ENCODE measurements around the gene EHD1. TPM values are rescaled to one million over a fixed set of nuclear protein-coding genes. Genes with fewer than 3 reads are reported as not detected.

Gene EHD1
- total and polyA plus RNA-seq, 2 of the 4 experiments (the other 2 are of a cell fraction) = 107 to 209 TPM

- dilution Hi-C loops (cut with HindIII; ENCODE audit: low sequenced_read_pairs, unreplicated experiment) (no loop called here), in situ Hi-C loops (cut with MboI; ENCODE audit: low sequenced_read_pairs) (no loop called here), intact Hi-C loops (cut with micrococcal nuclease) (no loop called here)
- peak overlapping the region; percentile 21 for H2BK5ac ChIP-seq (ENCODE audit: low read depth, low read length, poor library complexity, severe bottlenecking)
- H2AK5ac ChIP-seq (ENCODE audit: low read depth, low read length) = 0 out of 2 replicates have a peak overlapping the region, but pooled peaks have one; percentile 60
- no peak overlapping the region for H3K18ac ChIP-seq (ENCODE audit: low read depth, low read length)
- peaks cover 30% of the 10 kb centered on the region for H3K4me1 ChIP-seq (ENCODE audit: control insufficient read depth, insufficient read depth, low read length)
- H2BK120ac ChIP-seq (ENCODE audit: low read depth, low read length) = 0 out of 2 replicates have a peak overlapping the region, but pooled peaks have one; percentile 1
- no peaks in the 10 kb centered on the region for H3K27me3 ChIP-seq (ENCODE audit: control insufficient read depth, insufficient read depth, low read length)
- no peak overlapping the region for H3K4ac ChIP-seq (ENCODE audit: low read depth, low read length)
- H3K9me3 ChIP-seq (ENCODE audit: control insufficient read depth, insufficient read depth, low read length) = no peaks in the 10 kb centered on the region
- no peak overlapping the region for H3K4me2 ChIP-seq (ENCODE audit: low read depth, low read length)
- 51% methylated on average over 4 of the region's 13 CpGs; no CpG with 5 or more reads in 1 of the 2 experiments for WGBS, 2 experiments (ENCODE audit: extremely low coverage in 2 of 2, insufficient read length in 1 of 2)
- ATAC-seq (ENCODE audit: low read depth) (peak; percentile 15; the same call in 1 of the 2 replicates), DNase-seq (no peak)
- no TSS peak for BruUV-seq (replicated peaks)
- peaks cover 22% of the 10 kb centered on the region for H3K36me3 ChIP-seq (ENCODE audit: control insufficient read depth, insufficient read depth, low read length)
- H3K27ac ChIP-seq (ENCODE audit: insufficient read depth, low read length) = peak overlapping the region; percentile 6
- CTCF ChIA-PET = interaction anchor here (1.1 to 1.4 kb wide), 3 partner anchors 24 to 60 kb away, joined by 3 read pairs; no protein-coding TSS in a partner anchor
- peaks cover 16 to 66% of the 10 kb centered on the region in 2 experiments; a peak in 3 of 4 replicates for H3K79me1 ChIP-seq (ENCODE audit: low read depth in 1 of 2, low read length in 2 of 2)
- H2AFZ ChIP-seq (replicated peaks; ENCODE audit: low read length, poor library complexity) = no peak overlapping the region
- H3K4me3 ChIP-seq (ENCODE audit: insufficient read depth, low read depth, low read length) = no peak overlapping the region
- no peak for TF ChIP-seq NFE2L2 (IDR thresholded peaks at IDR 0.05; ENCODE audit: low read depth, low read length)
- H4K8ac ChIP-seq (ENCODE audit: low read depth in 2 of 2, low read length in 2 of 2) = no peak overlapping the region
- no peak overlapping the region for H3K23ac ChIP-seq (ENCODE audit: low read depth, low read length)
- POLR2A ChIA-PET (ENCODE audit: unreplicated experiment) = interaction anchor here (0.5 to 1.0 kb wide), 2 partner anchors 26 to 35 kb away, joined by 4 read pairs; no protein-coding TSS in a partner anchor
- H4K91ac ChIP-seq (ENCODE audit: insufficient read depth, low read depth, low read length) = no peak overlapping the region
- H2BK20ac ChIP-seq (ENCODE audit: low read depth, low read length) = no peak overlapping the region
- H2BK15ac ChIP-seq (ENCODE audit: low read depth, low read length) = no peak overlapping the region
- no peak overlapping the region for H2AK9ac ChIP-seq (replicated peaks; ENCODE audit: low read depth, low read length, poor library complexity)
- no peak overlapping the region for H4K5ac ChIP-seq (ENCODE audit: low read depth, low read length)
- H3K9ac ChIP-seq (ENCODE audit: low read depth, low read length) = no peak overlapping the region
- no peak overlapping the region for H3K56ac ChIP-seq (ENCODE audit: extremely low read depth, insufficient read depth, low read length)
- no peak overlapping the region for H3K14ac ChIP-seq (replicated peaks; ENCODE audit: low read depth, low read length)
- peaks cover 20% of the 10 kb centered on the region for H3K9me1 ChIP-seq (ENCODE audit: insufficient read depth, low read length)
- H4K20me1 ChIP-seq (ENCODE audit: insufficient read depth, low read length) = peaks cover 5% of the 10 kb centered on the region; the same call in 1 of the 2 replicates
Observed at GRCh38 chr11:64850979-64851567, 27.3 kb downstream of the EHD1 start.

All from IMR-90 (cell line).